GM18499 (cell line): ENCODE results near the gene CMTM1.
"Not testable (repeated sequence)": the region's sequence is repeated elsewhere in the genome, so short reads cannot be mapped to it uniquely, and the experiment has no call there.

ENCODE experiments used
- ATAC-seq: cut with Tn5 transposase; IDR thresholded peaks from one replicate; pipeline ENCODE4 v1.9.1; 2021; ENCODE audit warnings: moderate number of reproducible peaks; ENCODE audit not compliant: insufficient read depth, unreplicated experiment

Gene CMTM1

DNA sequence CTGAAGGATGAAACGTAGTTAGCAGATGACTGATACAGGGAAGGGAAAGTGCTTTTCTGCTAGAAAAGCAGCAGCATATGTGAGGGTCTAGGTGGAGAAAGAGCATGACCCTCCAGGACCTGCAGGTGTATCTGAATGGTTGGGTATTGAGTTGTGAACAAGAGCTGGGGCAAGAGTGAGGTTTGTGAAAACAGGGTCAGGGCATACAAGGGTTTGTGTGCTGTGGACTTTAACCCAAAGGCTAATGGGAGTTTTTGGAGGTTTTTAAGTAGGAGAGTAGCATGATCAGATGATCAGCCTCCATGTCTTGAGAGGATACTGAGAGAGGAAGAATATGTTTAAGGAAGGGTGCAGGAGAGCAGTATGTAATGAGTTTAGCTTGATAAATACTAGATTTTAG is 6.1 kb upstream of the CMTM1 start:
- ATAC-seq: no peak

DNA sequence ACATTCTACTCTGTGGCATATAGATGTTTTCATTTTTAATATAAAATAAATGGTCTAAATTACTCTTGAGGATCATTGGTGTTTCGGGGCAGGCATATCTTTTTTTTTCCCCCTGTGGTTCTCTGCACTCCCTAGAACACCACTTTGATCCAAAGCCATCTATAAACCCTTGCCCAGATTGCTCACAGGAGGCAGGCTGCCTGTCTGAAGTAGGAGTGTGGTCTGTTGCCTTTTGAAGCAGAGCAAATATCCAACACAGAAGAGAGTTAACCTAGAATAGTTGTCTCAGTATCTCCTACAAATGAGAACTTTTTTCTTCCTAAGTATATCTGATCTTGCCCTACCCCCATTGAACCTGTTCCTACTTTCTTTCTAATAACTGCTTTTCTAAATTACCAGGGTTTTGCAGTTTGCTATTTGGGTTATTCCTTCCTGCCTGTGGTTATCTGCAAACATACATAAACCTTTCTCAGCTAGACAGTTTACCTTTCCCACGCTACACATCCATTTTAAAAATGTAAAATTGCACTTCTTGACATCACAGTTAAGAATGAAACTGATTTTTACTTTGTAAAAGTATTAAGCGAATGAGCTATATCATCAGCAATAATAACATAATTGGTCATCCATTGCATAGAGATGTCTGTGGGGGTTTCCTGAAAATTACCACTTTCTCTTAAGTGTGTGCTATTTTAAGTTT is 4.7 kb upstream of the CMTM1 start:
- no peak for ATAC-seq

DNA sequence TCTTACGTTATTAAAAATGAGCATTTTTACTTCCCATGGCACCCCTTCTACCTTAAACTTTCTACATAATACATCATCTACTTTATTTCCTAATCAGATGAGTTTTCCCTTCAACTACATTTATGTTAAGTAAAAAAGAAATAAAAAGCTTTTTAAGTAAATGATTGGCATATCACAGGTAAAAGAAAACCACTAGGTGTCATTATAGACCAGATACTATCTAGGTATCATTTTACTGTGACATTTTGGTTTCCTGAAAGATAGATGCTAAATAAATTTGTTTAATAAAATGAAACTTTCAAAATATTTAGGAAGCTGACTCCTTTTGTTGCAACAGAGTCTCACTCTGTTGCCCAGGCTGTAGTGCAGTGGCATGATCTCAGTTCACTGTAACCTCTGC is 3.8 kb upstream of the CMTM1 start:
- ATAC-seq: no peak

DNA sequence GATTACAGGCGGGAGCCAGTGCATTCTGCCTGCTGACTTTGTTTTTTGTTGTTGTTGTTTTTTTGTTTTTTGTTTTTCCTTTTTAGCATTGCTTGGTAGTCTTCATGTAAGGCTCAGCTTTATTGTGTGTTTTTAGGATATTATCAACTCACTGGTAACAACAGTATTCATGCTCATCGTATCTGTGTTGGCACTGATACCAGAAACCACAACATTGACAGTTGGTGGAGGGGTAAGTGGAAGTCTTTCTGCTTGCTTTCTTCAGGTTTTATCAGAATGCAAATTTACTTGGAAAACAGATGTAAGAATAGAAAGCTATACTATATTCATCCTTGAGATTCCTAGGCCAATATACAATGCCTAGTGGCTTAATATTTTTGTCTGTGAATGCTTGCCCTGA is 3.3 kb upstream of the CMTM1 start:
- ATAC-seq: no peak

DNA sequence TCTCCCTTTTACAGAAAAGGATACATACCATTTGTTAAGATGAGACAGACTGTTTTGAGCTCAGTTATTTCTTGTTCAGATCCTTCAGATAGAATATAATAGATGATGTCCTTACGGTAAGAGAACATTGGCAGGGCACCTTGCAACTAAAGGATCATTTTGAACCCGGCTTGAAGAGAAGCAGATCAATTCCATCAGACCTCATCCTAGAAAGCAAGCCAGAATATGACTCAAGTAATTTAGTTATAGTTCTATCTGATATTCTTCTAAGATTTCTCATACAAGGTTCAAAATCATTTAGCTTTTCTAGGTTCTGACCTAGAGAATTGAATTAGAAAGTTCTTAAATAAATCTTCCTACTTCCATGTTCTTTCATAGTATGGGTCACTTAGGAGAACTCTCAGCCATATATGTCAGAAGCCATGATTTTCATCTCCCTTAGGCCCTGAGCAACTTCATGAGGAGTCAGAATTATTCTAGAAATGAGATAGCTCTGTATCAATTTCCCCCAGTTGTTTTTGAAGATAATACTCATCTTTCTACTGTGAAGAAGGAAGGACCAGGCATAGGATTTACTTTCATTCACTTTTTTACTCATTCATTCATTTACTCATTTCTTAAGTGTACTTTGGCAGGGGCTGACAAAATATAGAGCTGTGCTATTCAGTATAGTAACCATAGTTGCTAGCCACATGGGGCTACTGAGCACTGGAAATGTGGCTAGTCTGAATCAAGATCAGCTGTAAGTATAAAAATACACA is 2.5 kb upstream of the CMTM1 start:
- ATAC-seq: no peak

DNA sequence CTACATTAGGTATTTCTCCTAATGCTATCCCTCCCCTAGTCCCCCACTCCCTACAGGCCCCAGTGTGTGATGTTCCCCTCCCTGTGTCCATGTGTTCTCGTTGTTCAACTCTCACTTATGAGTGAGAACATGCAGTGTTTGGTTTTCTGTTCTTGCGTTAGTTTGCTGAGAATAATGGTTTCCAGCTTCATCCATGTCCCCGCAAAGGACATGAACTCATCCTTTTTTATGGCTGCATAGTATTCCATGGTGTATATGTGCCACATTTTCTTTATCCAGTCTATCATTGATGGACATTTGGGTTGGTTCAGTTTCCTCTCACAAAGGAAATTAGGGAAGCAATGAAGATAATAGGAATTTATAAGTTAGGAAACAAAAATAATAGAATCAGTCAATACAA is 1.0 kb downstream of the CMTM1 start:
- ATAC-seq: not testable (repeated sequence)

DNA sequence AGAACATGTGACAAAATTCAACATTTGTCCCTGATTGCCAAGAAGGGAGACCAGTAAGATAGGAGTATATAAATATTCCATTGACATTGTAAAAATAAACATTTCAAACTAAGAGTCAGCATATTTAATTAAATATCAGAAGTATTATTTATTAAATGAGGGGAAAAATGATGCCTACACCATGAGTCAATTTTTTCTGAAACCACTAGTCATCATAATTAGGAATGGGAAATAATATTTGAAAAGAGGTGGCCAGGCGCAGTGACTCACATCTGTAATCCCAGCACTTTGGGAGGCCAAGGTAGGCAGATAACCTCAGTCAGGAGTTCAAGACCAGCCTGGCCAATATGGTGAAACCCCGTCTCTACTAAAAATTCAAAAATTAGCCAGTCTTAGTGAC is 2.1 kb downstream of the CMTM1 start:
- ATAC-seq: no peak

DNA sequence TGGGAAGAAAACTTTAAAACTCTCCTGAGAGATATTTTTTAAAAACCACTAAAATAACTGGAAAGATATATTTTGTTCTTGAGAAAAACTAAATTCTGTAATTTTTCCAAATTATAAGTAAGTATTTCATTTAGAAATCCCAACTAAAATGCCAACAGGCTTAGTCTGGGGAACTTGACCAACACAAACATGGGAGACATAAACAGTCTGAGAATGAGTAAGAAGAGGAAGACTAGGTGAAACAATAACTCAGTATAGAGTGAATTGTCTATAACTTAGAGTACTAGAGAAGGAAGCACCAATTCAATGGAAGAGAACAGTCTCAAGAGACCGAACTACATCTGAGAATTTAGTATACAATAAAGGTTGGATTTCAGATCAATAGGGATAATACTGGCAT is 2.9 kb downstream of the CMTM1 start:
- no peak for ATAC-seq

DNA sequence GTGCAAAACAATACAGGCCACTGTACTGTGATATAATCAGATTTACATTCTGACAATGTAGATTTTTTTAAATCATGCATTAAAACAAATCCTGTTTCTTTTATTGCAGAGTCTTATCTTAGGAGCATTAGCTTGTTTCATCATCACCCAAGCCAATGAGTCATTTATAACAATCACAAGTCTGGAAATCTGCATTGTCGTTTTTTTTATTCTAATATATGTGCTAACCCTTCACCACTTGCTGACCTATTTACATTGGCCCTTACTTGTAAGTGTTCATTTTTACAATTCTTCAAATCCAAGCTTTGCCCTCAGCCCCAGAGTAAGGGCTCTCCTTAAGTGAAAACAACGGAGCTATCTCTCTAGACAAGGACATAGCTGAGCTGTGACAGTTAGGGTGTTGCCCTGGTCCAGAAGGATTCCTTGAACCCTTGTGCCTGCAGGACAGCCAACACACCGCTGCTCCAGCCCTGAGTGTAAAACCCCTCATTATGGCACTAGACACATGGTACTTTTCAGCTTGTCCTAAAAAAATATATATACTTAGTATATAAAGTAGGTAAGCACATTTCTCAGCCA is 3.7 kb downstream of the CMTM1 start:
- no peak for ATAC-seq

DNA sequence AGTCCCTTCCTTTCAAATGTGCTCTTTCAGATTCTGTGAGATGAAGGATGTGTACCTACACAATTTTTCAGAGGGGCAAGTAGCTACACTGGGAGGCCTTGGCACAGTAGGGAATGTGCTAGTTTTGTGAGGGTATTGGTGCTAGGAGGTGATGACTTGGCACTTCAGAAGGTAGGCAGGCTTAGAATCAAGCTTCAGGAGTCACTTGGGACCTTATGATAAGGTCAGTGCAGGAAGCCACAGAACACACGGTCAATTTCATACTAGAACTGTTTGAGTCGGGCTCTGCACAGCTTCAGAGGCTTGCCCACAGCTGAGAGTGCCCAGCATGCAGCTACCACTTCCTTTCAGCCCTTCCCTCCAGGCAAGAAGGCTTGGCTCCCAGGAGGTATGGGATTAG is 6.1 kb downstream of the CMTM1 start:
- no peak for ATAC-seq

DNA sequence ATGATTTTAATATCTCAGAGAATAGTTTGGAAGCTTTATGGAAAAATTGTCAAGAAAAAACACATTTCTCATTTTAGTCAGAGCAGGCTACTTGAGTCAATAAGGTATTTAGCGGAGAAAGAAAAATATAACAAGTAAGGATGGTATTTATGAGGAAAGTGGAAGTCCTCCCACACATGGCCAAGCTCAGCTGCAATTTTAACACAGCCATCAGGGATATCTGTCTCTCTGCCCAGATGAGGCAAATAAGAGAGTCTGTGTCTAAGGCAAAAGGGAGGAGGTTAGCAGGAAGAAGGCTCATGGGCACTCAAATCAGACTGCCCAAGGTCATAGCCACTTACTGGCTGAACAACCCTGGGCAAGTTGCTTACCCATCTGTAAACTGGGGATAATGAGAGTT is 7.8 kb downstream of the CMTM1 start:
- ATAC-seq: no peak

DNA sequence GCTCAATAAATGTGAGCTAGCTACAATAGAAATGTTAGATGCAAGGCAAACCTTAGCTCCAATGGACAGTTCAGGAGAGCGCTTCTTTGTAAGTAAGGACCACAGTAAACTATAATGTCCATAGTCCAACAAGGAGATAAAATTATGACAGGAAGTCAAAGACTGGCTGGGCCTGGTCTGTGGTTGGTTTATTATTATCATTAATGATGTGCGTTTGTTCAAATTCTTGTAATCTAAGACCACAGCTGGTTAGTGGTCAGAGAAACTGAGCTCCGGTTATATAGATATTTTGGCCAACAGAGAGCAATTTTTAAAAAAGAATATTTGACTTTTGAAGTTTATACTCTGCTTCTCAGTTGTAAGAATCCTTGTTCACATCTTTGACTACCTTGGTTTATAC is 8.3 kb downstream of the CMTM1 start:
- no peak for ATAC-seq

DNA sequence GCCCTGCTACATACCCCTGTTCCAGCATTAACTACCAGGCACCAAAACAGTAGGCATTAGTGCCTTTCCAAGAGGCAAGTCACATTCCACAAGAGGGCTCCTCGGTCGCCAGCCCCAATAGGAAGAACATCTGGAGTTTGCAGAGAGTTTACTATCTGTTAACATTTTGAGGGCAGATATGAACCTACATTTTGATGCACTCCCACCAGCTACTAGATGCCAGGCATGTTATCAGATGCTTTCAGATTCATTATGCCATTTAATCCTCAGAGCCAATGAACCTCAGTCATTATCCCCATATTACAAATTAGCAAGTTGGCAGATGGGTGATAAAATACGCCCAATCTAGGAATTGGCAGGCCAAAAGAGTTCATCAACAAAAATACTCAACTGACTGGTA is 8.8 kb downstream of the CMTM1 start:
- no peak for ATAC-seq

DNA sequence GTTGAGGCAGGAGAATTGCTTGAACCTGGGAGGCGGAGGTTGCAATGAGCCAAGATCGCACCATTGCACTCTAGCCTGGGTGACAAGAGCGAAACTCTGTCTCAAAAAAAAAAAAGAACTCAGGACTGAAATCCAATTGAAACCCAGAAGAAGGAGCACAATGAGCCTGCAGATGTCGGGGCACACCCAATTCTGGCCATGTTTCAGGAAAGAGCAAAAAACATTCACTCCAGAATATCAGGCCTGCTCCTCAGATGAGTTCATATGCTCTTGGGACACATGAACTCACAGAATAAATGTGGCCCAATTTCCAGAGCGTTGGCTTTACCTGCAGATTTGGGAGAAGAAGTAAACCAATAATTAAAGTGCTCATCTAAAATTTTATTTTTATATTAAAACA is 10.1 kb downstream of the CMTM1 start:
- ATAC-seq: no peak

DNA sequence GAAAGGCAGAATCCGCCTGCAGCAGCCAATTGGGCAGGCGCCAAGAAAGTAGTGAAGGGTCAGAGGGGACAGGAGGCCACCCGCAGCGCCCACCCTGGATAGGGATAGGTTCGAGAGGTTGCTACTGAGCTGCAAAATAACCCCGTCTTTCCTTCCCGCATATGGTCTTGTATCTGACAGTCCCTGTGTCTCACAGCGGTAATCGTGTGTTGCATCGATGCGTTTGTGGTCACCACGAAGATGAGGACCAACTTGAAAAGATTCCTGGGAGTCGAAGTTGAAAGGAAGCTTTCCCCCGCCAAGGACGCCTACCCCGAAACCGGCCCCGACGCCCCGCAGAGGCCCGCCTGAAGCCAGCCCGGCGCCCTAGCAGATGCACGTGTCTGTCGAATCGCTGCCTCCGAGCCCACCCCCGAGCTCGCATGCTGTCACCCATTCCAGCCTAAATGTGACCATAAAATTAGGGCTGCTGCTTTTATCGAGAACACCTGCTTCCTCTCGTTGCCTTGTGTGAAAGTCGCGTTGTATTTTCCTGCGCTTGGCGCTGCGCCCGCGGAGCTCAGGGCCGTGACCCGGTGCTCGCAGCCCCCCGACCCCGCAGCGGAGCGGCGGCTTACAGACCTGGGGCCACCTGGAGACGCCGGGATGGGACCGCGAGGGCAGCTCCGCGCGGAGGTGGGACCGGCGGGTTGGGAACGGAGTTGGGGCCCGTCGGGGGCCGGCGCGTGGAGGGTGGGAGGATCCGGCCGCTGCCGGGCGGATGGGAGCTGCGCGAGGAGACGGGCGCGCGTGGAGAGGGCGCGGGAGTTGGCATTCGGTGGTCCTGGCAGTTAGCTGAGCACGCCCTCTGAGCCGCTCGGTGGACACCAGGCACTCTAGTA is 12.7 kb downstream of the CMTM1 start, which contains the start of gene CMTM2:
Gene CMTM2 (plus strand): TSS at position 813 of the 881 bp plus-strand sequence. CDS start 145 bp downstream, outside the sequence.
- no peak for ATAC-seq

DNA sequence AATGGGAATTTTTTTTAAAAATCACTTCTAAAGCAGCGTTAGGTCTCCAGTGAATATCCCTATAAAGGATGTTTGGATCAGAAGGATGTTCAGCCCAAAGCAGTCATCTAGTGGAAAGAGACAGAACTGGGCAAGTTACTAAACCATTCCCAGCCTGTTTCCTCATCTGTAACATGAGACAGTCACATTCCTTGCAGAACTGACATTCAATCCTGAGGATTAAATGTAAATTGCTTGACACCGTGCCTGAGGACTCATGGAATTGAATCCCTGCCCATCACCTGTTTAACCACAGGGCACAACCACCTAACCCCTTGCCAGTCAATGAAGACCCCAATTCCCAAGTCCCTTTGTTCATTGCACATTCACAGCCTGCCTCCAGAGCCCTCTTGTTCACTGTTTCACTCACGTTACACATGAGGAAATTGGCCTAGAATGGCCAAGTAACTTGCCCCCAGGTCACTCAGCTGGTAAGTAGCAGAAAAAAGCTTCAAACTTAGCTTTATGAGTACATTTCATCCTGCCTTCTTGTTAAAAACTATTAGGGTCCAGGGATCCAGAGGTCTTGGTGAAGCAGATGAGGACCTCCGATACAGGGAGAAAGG is 14.5 kb downstream of the CMTM1 start:
- ATAC-seq: no peak

DNA sequence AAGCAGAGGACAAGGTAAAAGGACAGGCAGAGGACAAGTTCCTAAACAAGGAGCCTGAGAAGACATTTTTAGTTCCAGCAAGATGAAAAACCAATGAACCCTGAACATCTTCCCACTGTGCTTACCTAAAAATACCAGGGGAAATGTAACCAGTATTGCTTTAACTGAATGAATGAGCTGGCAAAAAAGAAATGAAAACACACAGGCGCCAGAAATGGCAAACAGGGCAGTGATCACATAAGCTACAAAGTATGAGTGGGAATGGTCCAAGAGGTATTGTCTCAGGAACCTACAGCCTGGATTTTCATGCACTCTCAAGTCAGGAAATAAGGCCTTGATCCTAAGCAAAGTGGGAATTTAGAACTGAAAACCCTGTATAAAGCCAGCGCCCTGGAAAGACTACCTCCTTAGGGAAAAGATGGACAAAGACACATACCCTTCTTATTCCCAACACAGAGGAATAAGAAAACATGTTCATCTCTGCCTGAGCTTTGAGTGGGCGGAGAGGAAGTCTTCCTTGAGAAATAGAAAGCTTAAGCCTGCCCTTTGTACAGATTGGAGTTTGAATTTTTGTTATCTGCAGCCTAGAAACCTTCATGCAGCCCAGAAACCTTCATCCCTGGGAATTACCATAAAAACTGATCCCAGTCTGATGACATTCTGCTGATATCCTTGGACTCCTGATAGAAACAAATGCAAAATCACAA is 15.2 kb downstream of the CMTM1 start:
- ATAC-seq: no peak

DNA sequence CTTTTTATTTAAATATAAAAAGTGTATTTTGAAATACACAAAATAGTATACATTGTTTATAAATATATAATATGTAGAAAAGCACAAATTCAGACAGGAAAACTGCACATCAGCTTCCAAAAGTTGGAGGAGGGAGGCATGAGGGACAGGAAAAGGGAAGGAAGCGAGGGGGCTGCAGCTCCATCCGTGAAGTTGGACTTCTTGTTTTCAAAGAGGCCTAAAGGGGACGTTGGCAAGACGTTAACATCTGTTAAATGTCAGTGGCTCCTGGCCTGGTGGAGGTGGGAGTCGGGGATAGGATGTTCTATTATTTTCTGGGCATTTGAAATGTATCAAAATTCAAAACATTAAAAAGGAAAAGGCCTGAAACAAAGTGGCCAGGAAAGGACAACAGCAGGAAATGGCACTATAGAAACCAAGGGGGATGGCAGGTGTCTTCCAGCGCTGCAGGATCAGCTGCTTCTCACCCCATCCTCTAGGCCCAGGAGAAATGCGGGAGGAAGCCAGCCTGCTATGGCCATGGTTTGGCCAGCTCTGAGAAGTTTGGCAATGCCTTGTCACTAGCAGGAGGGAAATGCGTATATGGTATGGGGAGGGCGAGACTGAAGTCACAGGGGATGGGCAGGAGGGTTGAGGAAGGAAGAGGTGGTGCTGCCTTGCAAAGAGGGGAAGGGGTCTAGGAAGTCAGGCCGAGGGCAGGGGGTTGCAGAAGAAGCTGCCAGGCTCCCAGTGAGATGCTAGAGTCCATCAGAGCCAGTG is 19.4 kb downstream of the CMTM1 start:
- no peak for ATAC-seq
